Fibroblast of skin of left quadriceps (primary cell): ENCODE data around the gene PRPF19.

ENCODE experiments used
- DNase-seq, 2 experiments: peaks; one replicate each; pipeline ENCODE4 v3.0.0-alpha.2; 2013; ENCODE audit warnings: low read depth in 2 of 2

The PRPF19 gene

GRCh38 chr11:60874421-60875365, 31.7 kb downstream of the PRPF19 start:
- no peak for DNase-seq

DNA sequence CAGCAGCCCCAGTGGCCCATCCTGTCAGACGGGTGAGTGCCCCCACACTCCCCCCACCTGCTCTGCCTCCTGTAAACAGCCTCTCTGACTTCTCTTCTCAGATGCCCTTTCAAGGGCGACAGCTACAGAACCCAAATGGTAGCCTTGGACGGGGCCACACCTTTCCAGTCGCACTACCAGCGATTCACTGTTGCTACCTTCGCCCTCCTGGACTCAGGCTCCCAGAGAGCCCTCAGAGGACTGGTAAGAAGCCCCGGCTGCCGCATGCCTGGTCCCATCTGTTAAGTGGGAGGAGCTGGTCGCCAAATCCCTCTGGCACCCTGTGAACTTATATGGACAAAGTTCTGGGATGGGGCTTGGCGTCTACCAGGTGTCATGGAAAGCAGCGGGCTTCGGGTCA, 32.9 kb downstream of the PRPF19 start:
- DNase-seq: no peak

- DNase-seq: peak; percentile 33 to 50
Observed at GRCh38 chr11:60872961-60873524, 33.3 kb downstream of the PRPF19 start.

DNA sequence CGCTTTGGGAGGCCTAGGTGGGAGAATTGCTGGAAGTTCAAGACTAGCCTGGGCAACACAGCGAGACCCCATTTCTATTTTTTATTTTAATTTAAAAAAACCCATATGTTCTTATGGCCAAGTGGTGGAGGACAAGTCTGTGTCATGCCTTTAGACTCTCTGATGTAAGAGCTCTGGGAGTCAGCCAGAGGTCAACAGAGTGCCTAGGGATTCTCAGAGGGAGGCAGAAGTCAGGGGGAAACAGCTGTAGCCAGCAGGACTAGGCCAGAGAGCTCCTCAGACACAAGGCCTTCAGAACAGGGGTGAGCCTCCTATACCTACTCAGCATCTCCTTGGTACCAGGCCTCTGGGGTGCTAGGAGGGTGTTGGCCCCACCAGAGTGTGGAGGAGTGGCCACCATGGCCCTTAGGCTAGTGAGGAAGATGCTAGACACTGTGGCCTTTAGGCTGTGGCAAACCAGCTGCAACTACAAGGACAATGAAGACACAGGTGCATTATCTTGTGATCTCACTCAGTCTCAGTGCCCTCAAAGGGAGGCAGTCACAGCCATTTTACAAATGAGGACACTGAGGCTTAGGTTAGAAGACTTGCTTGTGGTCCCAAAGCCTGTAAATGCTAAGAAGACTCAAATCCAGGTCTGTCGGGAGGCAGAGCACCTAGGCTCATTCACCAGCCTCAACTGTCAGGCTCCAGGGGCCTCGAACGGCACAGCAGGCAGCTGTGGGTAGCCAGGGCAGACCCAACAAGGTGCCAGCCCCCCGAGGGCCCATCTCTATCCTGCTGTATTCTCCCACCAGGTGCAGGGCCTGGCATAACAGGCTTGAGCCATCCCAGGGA, 34.0 kb downstream of the PRPF19 start:
- DNase-seq: peak in 1 of 2 experiments; percentile 18

GRCh38 chr11:60871378-60872061, 34.9 kb downstream of the PRPF19 start:
- no peak for DNase-seq

DNA sequence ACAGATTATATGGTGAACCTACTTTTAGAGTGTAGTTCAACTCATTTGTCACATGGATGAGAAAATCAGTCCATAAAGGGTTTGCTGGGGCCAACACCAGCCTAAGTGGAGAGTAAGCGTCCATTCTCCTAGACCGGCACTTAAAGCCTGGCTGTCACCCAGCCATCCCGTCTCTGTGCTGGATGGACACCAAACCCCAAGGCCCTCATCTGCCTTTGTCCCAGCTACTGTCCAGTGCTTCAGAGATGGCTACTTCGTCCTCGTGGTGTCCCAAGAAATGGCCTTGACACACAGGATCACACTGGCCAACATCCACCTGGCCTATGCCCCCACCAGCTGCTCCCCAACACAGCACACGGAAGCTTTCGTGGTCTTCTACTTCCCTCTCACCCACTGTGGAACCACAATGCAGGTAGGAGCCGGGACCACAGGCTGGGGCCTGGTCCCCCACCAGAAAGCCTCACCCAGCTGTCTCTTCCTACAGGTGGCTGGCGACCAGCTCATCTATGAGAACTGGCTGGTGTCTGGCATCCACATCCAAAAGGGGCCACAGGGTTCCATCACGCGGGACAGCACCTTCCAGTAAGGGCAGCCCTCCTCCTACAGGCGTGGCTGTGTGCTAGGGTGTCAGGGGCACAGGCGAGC, 35.5 kb downstream of the PRPF19 start:
- DNase-seq: no peak

DNA sequence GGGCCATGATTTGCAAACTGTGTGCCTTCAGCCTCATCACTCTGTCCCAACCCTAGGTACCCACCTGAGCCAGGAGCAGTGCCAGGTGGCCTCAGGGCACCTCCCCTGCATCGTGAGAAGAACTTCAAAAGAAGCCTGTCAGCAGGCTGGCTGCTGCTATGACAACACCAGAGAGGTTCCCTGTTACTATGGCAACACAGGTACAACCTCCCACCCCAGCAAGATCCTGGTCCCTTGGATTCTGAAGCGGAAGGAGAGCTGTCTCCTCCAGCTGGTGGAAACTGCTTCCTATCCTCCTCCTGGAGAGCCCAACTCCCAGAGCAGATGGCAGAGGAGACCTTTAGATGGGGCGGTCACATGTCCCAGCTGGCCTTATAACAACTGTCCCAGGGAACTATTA, 36.1 kb downstream of the PRPF19 start:
- DNase-seq: no peak

- DNase-seq: no peak
Observed at GRCh38 chr11:60869451-60869825, 36.9 kb downstream of the PRPF19 start.

DNA sequence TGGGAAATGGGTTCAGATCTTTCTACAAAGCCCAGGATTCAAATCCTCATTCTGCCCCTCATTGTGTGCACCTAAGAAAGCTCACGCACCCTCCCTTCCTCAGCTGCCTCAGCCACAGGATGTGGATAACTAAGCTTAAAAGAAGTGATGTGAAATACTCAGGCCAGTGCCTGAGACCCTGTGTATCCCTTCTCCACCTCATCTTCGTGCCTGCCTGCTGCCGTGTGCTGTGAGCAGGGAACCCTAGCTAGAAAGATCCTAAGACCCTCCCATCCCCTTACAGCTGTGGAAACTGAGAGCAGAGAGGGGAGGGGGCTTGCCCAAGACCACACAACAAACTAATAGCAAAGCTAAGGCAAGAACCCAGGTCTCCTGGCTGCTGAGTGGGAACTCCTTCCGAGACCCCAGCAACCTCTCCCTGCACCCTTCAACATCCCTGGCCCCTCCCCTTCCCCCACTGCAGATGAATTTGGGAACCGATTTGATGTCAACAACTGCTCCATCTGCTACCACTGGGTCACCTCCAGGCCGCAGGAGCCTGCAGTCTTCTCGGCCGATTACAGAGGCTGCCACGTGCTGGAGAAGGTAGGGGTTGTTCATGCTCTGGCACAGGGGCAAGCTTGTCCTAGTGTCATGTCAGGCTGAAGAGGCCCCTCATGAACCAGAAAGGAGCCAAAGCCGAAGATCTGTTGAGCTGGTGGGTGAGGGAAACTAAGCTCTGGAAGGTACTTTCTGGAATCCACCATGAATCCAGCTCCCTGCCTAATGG, 37.5 kb downstream of the PRPF19 start:
- no peak for DNase-seq

DNA sequence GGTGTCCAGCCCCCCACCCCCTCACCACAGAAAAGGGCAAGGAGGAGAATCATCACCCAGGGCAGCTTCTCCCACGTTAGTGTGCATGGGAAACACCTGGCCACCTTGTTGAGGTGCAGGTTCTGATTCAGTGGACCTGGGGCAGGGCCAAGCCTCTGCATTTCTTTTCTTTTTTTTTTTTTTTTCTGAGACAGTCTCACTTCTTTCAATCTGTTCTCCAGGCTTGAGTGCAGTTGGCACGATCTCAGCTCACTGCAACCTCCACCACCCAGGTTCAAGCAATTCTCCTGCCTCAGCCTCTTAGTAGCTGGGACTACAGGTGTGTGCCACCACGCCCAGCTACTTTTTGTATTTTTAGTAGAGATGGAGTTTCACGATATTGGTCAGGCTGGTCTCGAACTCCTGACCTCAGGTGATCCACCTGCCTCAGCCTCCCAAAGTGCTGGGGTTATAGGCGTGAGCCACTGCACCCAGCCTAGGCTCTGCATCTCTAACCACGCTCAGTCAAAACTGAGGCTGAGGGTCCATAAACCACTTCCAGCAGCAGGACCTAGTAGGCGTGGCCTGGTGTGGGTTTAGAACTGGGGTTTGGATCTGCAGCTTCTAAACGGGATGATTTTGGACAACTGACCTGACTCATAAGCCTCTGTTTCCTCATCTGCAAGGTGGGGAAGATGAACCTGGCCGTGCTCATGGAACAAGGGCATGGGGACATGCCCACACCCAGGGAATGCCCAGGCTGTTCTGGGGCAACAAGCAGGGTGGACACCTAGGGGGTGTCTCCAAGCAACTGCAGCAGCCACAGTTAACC, 38.3 kb downstream of the PRPF19 start:
- no peak for DNase-seq

DNA sequence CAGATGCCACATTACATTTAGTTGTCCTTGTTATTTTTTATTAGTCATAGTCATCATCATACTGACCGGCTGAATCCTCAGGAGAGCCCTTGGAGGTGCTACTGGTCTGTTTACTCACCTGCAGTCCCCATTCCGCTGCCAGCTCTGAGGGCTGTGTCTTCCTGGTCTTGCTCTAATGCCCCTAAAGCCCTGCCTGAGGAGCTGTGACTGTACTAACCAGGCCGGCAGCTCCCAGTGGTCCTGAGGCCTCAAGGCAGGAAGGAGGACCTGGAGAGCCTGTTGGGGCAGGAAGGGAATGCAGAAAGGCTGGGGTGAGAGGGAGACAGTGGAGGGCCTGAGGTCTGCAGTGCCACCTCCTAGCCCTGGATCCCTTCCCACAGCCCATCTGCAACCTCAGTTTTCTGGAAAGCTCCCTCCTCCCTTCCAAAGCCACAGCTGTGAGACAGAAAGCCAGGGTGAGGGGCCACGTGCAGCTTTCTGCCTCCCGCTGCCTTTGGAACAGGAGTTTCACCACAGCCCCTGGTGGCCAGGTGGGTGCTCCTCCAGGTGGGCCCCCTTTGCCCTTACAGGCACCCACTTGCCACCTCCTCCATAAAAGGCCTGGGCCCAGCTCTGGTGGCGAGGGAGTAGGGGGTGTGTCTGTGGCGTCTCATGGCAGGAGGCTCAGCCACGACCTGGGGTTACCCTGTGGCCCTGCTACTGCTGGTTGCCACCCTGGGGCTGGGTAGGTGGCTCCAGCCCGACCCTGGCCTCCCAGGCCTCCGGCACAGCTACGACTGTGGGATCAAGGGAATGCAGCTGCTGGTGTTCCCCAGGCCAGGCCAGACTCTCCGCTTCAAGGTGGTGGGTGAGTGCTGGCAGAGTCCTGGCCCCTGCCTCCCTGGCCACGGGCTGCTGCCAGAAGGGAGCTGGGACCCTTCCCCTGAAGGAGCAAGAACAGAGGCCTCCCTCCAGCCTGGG, 39.2 kb downstream of the PRPF19 start, which contains the start of gene ZP1:
TSS of gene ZP1 (plus strand) at position 632 of the 960 bp plus-strand sequence. CDS start at position 652, 20 bp downstream.
- DNase-seq: no peak

DNA sequence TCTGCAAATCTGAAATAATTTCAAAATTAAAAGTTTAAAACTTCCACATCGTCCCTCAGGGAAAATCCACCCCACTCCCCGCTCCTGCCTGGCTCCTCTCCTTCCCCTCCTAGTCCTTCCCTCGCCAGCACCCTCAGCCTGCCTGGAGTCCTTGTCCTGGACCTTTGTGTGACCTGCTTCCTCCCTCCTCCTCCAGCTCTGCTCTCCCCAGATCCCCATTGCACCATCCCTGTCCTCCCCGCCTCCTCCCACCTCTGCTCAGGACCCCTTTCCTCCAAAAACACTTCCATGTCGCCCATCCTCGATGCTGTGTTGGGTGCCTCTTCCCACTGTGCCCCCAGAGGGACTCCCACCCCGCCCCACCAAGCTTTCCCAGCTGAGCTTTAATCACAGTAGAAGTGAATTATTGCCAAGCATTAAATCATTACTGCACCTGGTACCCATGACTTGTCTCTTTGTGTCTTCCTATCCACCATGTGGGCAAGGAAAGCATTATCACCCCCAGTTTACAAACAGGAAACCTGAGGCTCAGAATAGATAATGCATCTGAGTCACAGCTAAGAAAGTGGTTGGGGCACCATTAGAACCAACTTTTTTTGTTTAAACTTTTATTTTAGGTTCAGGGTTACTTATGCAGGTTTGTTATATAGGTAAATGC, 41.4 kb downstream of the PRPF19 start:
- DNase-seq: no peak

DNA sequence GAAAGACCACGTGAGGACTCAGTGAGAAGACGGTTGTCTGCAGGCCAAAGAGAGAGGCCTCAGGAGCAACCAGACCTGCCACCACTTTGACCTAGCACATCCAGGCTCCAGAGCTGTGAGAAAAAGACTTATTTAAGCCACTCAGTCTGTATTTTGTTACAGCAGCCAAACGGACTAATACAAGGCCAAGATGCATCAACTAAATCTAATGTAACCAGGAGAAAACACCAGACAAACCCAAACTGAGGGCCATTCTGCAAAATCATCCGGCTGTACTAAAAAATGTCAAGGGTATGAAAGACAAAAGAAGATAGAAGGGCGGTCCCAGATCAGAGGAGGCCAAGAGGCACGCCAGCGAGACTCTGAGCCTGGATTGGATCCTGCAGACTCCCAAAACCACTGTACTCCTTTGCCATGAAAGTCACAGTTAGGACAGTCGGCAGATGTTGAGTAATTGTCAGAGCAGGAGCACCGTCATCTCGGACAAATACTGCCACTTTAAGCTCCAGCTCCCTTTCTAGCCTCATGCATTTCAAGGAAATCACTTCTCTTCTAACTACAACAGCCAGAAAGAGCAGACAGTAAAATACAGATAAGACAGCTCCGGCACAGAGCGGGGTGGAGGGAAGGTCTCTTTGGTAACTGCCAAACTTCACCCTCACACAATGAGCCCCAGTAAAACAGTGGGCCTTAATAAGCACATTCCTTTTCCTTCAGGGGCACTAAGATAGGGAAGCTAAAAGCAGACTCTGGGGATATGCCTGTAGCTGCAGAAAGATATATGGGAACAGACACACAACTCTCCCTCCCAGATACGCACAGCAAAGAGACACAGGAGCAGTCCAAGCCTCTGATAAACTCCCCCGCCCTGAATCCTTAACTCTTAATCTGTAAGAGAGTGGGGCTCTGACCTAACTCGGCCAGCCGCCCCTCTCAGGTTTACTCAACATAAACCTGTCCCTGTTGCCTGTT, 42.5 kb downstream of the PRPF19 start:
- no peak for DNase-seq

GRCh38 chr11:60862171-60862570, 44.2 kb downstream of the PRPF19 start:
- no peak for DNase-seq

DNA sequence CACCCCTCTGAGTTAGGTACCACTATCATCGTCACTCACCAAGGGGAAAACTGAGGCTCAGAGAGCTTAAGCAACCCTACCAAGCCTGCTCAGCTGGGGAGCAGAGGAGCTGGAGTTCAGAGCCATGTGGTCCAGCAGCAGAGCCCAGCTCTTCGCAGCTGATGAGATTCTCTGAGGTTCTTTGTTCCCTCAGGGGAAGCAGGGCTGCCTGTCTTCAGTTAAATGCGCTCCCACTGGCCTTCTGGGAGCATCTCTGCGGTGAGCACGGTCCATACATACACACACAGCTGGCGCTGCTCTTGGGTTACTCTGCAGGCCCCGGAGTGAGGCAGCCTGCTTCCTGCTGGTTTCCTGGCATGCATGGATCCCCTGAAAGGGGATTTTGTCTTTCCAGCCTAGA, 45.4 kb downstream of the PRPF19 start:
- peak in 1 of 2 experiments; percentile 8 for DNase-seq

- DNase-seq: no peak
Observed at GRCh38 chr11:60859616-60860250, 46.7 kb downstream of the PRPF19 start.
